Left kidney (tissue), 8 donors: ENCODE results near the gene CA6. TPM values are rescaled to one million over a fixed set of nuclear protein-coding genes. Genes with fewer than 3 reads are reported as not detected.
"Not testable (repeated sequence)": the region's sequence is repeated elsewhere in the genome, so short reads cannot be mapped to it uniquely, and the experiment has no call there.

Source experiments
- DNase-seq: peaks from one replicate; pipeline ENCODE4 v3.0.0-alpha.2; 2013
- long read RNA-seq, 8 donors: transcript quantifications; one replicate each; lab custom pipeline, GENCODE V29; 2026
- polyA plus RNA-seq: library from polyadenylated mRNA; unstranded; fragments of 120-200 nt; gene quantifications from one replicate; pipeline ENCODE4 v1.2.1, GENCODE V29; 2013; ENCODE audit not compliant: insufficient read length

CA6 gene
- 0.12 TPM for polyA plus RNA-seq
- long read RNA-seq, donor 1, result 0 reads
- long read RNA-seq, donor 2, result 0 reads
- long read RNA-seq, donor 3, result 0 reads
- long read RNA-seq, donor 4, result 0 reads
- long read RNA-seq, donor 5, result 0 reads
- long read RNA-seq, donor 6, result 0 reads
- long read RNA-seq, donor 7, result 0 reads
- long read RNA-seq, donor 8, result 0 reads

DNA sequence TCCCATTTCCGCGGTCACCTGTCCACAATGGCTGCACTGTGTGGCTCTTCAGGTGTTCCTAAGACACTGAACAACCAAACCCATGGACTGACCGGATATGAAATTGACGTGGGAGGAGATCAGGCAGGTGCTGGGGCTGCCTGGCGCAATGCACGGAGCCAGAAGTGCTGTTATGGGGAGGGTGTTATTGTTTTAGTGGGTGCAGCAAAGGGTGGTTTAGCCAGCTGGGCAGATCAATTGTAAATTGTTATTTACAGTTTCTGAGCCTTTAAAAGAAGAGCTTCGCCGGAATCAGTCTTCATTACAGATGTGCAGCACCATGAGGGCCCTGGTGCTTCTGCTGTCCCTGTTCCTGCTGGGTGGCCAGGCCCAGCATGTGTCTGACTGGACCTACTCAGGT lies at the start of gene CA6:
Gene CA6 (plus strand): TSS at position 301 of the 400 bp plus-strand sequence. CDS start 19 bp downstream, at position 320.
- no peak for DNase-seq

GRCh38 chr1:8896775-8897174 lies 48.9 kb upstream of the CA6 start:
- DNase-seq, result not testable (repeated sequence)

DNA sequence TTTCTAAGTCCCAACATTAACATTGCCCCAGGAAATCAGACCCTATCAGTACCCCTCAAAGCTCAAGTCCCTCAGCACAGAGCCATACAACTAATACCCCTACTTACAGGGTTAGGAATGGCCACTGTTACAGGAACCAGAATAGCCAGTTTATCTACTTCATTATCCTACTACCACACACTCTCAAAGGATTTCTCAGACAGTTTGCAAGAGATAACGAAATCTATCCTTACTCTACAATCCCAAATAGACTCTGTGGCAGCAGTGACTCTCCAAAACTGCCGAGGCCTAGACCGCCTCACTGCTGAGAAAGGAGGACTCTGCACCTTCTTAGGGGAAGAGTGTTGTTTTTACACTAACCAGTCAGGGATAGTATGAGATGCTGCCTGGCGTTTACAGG lies 48.2 kb upstream of the CA6 start:
- not testable (repeated sequence) for DNase-seq

DNA sequence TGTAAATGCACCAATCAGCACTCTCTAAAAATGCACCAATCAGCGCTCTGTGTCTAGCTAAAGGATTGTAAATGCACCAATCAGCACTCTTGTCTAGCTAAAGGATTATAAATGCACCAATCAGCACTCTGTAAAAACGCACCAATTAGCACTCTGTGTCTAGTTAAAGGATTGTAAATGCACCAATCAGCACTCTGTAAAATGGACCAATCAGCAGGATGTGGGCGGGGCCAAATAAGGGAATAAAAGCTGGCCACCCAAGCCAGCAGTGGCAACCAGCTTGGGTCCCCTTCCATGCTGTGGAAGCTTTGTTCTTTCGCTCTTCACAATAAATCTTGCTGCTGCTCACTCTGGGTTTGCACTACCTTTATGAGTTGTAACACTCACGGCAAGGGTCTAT lies 47.2 kb upstream of the CA6 start:
- DNase-seq, result not testable (repeated sequence)

DNA sequence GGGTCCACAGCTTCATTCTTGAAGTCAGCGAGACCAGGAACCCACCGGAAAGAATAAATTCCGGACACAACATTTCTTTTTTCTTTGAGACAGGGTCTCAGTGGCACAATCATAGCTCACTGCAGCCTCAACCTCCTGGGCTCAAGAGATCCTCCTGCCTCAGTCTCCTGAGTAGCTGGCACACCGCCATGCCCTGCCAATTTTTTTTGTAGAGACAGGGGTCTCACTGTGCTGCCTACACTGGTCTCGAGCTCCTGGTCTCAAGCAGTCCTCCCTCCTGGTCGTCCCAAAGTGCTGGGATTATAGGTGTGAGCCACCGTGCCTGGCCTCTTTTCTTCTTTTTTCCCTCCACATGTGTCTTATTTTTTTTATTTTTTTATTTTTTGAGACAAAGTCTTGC lies 46.6 kb upstream of the CA6 start:
- no peak for DNase-seq

GRCh38 chr1:8900684-8901083 lies 45.0 kb upstream of the CA6 start:
- DNase-seq, result not testable (repeated sequence)

DNA sequence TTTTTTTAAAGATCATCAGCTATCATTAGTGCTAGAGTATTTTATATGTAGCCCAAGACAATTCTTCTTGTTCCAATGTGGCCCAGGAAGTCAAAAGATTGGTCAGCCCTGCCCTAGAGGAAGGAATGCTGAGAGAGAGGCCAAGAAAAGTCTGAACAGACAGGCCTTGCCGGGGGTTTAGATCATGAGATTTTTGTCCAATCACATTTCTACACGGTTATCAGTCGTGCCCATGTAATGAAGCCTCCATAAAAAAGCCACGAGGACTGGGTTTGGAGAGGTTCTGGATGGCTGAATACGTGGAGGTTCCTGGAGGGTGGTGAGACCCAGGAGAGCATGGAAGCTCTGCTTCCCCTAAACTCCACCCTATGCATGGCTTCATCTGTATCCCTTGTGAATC lies 42.9 kb upstream of the CA6 start:
- no peak for DNase-seq

GRCh38 chr1:8903410-8903809 lies 42.3 kb upstream of the CA6 start:
- no peak for DNase-seq

GRCh38 chr1:8903908-8904650 lies 41.6 kb upstream of the CA6 start:
- DNase-seq, result peak; percentile 64

DNA sequence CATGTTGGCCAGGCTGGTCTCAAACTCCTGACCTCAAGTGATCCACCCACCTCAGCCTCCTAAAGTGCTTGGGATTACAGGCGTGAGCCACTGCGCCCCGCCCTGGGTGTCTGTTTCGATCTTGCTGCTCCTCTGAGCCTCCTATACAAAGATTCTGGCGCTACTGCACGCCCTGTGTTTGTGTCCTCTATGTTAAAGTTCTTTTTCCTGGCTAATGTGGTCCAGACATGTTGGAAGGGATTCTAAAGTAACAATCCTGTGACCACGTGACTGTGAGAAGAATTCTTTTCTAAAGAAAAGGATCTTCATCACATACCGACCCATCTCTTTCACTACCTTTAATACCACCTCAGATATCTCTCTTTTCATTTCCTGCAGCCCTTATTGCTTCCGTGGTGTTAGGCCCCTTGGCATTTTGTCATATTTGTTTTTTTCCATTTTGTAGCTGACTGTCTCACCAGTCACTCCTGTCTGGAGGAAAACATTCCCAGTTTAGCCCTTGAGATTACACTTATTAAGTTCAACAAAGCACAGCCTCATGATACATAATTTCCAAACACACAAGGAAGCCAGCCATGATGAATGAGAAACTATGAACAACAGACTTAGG lies 40.0 kb upstream of the CA6 start:
- no peak for DNase-seq

GRCh38 chr1:8908388-8909151 lies 37.1 kb upstream of the CA6 start:
- no peak for DNase-seq

DNA sequence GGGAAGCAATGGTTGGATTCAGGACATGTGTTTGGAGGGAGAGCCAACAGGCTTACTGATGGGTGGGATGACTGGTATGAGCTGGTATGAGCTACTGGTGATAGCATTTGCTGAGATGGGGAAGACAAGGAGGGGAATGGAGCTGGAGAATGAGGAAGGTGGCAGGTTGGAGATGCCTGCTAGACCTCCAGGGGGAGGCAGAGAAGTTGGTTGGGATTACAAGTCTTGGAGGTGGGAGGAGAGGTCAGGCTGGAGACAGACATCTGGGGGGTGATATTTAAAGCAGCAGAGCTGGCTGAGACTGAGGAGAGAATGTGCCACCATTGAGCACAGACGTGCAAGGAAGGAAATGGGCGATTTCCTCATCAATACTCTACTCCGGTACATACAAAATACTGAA lies 35.3 kb upstream of the CA6 start:
- no peak for DNase-seq

GRCh38 chr1:8910914-8911313 lies 34.8 kb upstream of the CA6 start:
- DNase-seq, result no peak

GRCh38 chr1:8911416-8912309 lies 34.0 kb upstream of the CA6 start:
- no peak for DNase-seq

DNA sequence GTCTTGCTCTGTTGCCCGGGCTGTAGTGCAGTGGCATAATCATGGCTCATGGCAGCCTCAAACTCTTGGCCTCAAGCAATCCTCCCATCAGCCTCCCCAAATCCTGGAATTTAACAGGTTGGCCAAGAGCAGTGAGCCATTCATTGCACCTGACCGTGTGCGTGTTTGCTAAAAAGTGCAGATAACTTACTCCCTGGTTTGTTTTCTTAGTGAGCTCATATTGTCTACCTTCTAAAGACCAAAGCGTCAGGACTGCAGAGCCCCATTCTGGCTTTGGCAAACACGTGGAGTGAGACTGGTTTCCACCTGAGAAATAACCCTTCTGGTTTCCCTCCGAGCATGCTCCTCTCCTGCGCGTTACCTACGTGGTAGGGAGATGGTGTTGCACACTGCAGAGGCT lies 32.2 kb upstream of the CA6 start:
- DNase-seq, result no peak

- DNase-seq, result no peak
Measured at GRCh38 chr1:8914466-8914865, 31.2 kb upstream of the CA6 start.

GRCh38 chr1:8915446-8915845 lies 30.2 kb upstream of the CA6 start:
- DNase-seq, result no peak

DNA sequence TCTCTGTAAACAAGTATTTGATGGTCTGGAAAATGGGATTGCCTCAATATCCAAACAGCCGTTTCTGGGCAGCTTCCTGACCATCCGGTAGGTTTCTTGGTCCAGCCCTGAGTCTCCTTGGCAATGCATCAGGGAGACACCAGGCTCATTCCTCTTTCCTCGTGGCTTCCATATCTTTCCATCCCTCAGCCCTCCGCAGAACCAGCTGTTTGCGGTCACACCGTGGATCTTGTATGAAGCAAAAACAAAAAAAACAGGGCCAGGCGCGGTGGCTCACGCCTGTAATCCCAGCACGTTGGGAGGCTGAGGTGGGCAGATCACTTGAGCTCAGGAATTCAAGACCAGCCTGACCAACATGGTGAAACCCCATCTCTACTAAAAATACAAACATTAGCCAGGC lies 28.1 kb upstream of the CA6 start:
- not testable (repeated sequence) for DNase-seq

DNA sequence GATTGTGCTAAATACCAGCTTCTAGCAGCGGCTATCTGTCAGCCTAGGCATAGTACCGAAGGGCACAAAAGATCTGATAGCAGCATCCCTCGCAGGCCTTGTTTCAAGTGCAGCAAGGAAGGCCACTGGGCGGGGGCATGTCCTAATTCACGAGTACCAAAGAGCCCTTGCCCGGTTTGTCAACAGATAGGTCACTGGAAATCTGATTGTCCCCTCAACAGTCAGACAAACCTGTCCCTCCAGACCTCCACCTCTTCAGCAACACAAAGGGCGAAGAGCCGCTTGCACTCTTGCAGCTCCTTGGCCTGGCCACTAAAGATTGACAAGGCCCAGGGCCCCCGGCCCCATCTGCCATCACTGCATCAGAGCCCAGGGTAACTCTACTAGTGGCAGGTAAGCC lies 22.7 kb upstream of the CA6 start:
- DNase-seq, result no peak

- DNase-seq, result no peak
Measured at GRCh38 chr1:8925406-8925805, 20.3 kb upstream of the CA6 start.

DNA sequence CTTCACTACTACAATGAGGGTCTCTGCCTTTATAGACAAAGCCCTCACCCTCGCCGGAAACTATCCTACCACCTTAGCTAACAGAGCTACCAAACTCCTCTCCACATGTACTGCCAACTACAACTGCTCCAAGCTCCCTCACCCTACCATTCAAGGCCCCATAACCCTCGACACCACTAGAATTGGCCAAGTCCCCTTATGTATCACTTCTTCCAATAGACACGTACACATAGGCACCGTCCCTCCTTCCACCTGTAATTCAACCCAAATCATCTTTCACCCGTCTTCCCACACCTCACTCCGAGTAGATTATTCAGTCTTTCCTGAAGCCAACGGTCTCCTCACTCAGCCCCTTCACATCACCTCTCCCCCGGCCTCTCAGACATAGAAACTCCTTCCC lies 19.7 kb upstream of the CA6 start:
- DNase-seq, result no peak
